ENCODE data around the gene ANO7.

ANO7 gene

GRCh38 chr2:241159116-241159515, 29.4 kb upstream of the ANO7 start:
- Histone ChIP-seq H3K27me3 (ENCODE audit: low read depth, low read length) (no peaks in the 10 kb centered on the region), H3K36me3 (ENCODE audit: control insufficient read depth in 1 of 2, insufficient read depth in 2 of 2, low read length in 2 of 2) (peaks cover 23 to 54% of the 10 kb centered on the region in 2 donors), H3K4me1 (ENCODE audit: control insufficient read depth in 1 of 2, insufficient read depth in 2 of 2, low read length in 2 of 2) (no peaks in the 10 kb centered on the region), H3K4me3 (ENCODE audit: low read depth in 1 of 2, low read length in 2 of 2) (no peak overlapping the region), H3K27ac (ENCODE audit: low read length) (no peak overlapping the region), H3K9me3 (ENCODE audit: control insufficient read depth in 1 of 2, low read length in 2 of 2) (no peaks in the 10 kb centered on the region)

DNA sequence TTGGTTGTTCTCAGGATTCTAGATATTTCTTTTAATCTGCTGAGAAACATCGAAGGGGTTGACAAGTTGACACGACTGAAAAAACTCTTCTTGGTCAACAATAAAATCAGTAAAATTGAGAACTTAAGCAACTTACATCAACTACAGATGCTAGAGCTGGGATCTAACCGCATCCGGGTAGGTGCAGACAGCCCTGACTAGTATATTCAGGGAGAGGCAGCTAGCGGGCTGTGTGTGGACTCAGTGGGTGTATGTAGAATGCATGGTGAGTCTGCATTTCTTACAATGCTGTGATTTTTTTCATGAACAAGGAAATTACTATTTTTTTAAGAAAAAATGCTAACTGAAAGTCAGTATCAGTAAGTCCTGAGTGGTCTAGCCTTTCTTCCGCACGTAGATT, 28.2 kb upstream of the ANO7 start:
- Histone ChIP-seq H3K4me1 (ENCODE audit: control insufficient read depth in 1 of 2, insufficient read depth in 2 of 2, low read length in 2 of 2) (no peaks in the 10 kb centered on the region), H3K9me3 (ENCODE audit: control insufficient read depth in 1 of 2, low read length in 2 of 2) (no peaks in the 10 kb centered on the region), H3K27me3 (ENCODE audit: low read depth, low read length) (no peaks in the 10 kb centered on the region), H3K4me3 (ENCODE audit: low read depth in 1 of 2, low read length in 2 of 2) (no peak overlapping the region), H3K27ac (ENCODE audit: low read length) (no peak overlapping the region), H3K36me3 (ENCODE audit: control insufficient read depth in 1 of 2, insufficient read depth in 2 of 2, low read length in 2 of 2) (peaks cover 26 to 59% of the 10 kb centered on the region in 2 donors)

DNA sequence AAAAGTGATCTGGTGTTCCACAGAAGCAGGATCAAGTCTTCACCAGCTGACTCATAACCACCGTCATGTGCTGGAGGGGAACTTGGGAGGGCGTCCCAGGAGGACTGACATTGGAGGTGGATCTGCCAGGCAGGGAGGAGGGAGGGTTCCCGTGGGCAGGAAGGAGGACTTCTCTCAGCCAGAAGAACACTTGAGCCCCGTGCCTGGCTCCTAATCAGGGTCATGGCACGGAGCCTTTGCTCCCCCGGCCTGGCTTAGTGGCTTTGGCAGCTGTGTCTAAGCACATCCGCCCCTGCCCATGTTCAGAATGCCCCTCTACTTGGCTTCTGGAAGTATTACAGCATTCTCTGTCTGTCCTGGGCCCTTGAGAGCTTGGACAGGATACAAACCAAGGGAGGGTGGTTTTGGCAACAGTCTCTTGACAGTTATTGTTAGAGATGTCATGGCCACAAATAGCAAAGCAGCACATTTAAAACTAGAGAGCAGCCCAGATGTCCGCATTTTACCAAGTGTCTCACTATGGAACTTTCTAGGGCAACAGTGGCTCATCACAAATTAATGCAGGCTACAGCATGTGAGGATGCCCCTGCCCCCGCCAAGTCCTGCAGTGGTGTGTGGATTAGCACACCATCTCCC, 26.7 kb upstream of the ANO7 start:
- peaks cover 34 to 63% of the 10 kb centered on the region in 2 donors for H3K36me3 ChIP-seq (ENCODE audit: control insufficient read depth in 1 of 2, insufficient read depth in 2 of 2, low read length in 2 of 2)

DNA sequence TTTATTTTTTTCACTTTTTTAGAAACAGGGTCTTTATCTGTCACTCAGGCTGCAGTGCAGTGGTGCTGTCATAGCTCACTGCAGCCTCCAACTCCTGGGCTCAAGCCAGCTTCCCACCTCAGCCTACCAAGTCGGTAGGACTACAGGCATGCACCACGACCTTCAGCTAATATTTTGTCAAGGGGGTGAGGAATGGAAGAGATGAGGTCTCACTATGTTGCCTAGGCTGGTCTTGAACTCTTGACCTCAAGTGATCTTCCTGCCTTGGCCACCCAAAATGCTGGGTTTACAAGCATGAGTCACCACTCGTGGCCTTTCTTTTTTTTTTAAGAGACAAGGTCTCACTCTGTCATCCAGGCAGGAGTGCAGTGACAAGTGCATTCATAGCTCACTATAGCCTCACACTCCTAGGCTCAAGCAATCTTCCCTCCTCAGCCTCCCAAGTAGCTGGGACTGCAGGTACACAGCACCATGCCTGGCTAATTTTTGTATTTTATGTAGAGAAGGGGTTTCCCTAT, 24.8 kb upstream of the ANO7 start:
- H3K4me3 ChIP-seq (ENCODE audit: low read depth in 1 of 2, low read length in 2 of 2) = no peak overlapping the region
- H3K9me3 ChIP-seq (ENCODE audit: control insufficient read depth in 1 of 2, low read length in 2 of 2) = no peaks in the 10 kb centered on the region
- H3K27me3 ChIP-seq (ENCODE audit: low read depth, low read length) = no peaks in the 10 kb centered on the region
- no peak overlapping the region for H3K27ac ChIP-seq (ENCODE audit: low read length)
- no peaks in the 10 kb centered on the region for H3K4me1 ChIP-seq (ENCODE audit: control insufficient read depth in 1 of 2, insufficient read depth in 2 of 2, low read length in 2 of 2)
- peaks cover 25 to 64% of the 10 kb centered on the region in 2 donors for H3K36me3 ChIP-seq (ENCODE audit: control insufficient read depth in 1 of 2, insufficient read depth in 2 of 2, low read length in 2 of 2)

More for the DNA sequence above, 26.7 kb upstream of the ANO7 start:
- Histone ChIP-seq H3K27ac (ENCODE audit: low read length) (peak overlapping the region; percentile 27), H3K27me3 (ENCODE audit: low read depth, low read length) (no peaks in the 10 kb centered on the region), H3K4me3 (ENCODE audit: low read depth in 1 of 2, low read length in 2 of 2) (no peak overlapping the region), H3K4me1 (ENCODE audit: control insufficient read depth in 1 of 2, insufficient read depth in 2 of 2, low read length in 2 of 2) (no peaks in the 10 kb centered on the region), H3K9me3 (ENCODE audit: control insufficient read depth in 1 of 2, low read length in 2 of 2) (no peaks in the 10 kb centered on the region)

DNA sequence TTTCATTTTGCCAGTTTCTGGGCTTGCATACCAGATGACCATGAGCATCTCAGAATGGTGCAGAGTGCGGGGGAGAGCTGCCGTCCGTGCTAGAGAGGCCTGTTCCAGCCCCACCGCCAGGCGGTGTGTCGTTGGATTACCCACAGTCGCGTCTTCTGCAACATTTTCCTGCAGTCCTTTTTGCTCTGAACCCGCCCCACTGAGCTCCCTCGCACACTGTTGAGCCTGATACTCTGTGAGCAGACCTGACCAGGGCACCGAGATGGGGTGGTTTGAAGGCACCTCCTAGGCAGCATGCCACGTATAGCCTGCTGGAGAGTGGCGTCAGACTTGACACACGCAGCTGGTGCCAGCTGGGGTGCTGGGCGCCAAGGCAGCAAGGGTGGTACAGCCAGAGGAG, 20.1 kb upstream of the ANO7 start:
- H3K27me3 ChIP-seq (ENCODE audit: low read depth, low read length) = no peaks in the 10 kb centered on the region
- H3K36me3 ChIP-seq (ENCODE audit: control insufficient read depth in 1 of 2, insufficient read depth in 2 of 2, low read length in 2 of 2) = peaks cover 37 to 77% of the 10 kb centered on the region in 2 donors
- H3K4me1 ChIP-seq (ENCODE audit: control insufficient read depth in 1 of 2, insufficient read depth in 2 of 2, low read length in 2 of 2) = no peaks in the 10 kb centered on the region
- H3K27ac ChIP-seq (ENCODE audit: low read length) = no peak overlapping the region
- peaks cover 8 to 11% of the 10 kb centered on the region in 2 donors for H3K9me3 ChIP-seq (ENCODE audit: control insufficient read depth in 1 of 2, low read length in 2 of 2)
- no peak overlapping the region for H3K4me3 ChIP-seq (ENCODE audit: low read depth in 1 of 2, low read length in 2 of 2)

DNA sequence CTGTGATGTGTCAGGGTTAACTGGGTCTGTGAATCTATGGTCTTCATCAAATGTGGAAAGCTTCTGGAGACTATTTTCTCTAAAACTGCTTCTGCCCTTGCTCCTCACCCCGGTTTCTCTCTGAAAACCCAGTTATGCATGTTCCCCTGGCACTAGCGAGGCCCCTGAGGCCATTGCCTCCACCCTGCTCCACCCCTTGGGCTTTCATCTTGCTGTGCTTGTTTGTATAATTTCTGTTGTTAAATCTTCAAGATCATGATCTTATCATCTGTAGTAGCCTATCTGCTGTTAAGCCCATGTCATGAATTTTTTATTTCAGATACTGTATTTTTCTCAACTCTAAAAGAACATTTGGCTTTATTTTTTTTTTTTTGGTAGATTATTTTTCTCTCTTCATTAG, 14.9 kb upstream of the ANO7 start:
- Histone ChIP-seq H3K27ac (ENCODE audit: low read length) (no peak overlapping the region), H3K9me3 (ENCODE audit: control insufficient read depth in 1 of 2, low read length in 2 of 2) (peaks cover 8 to 11% of the 10 kb centered on the region in 2 donors), H3K4me1 (ENCODE audit: control insufficient read depth in 1 of 2, insufficient read depth in 2 of 2, low read length in 2 of 2) (no peaks in the 10 kb centered on the region), H3K4me3 (ENCODE audit: low read depth in 1 of 2, low read length in 2 of 2) (no peak overlapping the region), H3K36me3 (ENCODE audit: control insufficient read depth in 1 of 2, insufficient read depth in 2 of 2, low read length in 2 of 2) (peaks cover 25 to 65% of the 10 kb centered on the region in 2 donors), H3K27me3 (ENCODE audit: low read depth, low read length) (no peaks in the 10 kb centered on the region)

- Histone ChIP-seq H3K9me3 (ENCODE audit: control insufficient read depth in 1 of 2, low read length in 2 of 2) (no peaks in the 10 kb centered on the region), H3K4me1 (ENCODE audit: control insufficient read depth in 1 of 2, insufficient read depth in 2 of 2, low read length in 2 of 2) (peaks cover 0 to 4% of the 10 kb centered on the region in 2 donors), H3K27me3 (ENCODE audit: low read depth, low read length) (no peaks in the 10 kb centered on the region), H3K27ac (ENCODE audit: low read length) (no peak overlapping the region), H3K4me3 (ENCODE audit: low read depth in 1 of 2, low read length in 2 of 2) (no peak overlapping the region), H3K36me3 (ENCODE audit: control insufficient read depth in 1 of 2, insufficient read depth in 2 of 2, low read length in 2 of 2) (peaks cover under 1 to 51% of the 10 kb centered on the region in 2 donors)
Measured at GRCh38 chr2:241177526-241178334, 10.7 kb upstream of the ANO7 start.

DNA sequence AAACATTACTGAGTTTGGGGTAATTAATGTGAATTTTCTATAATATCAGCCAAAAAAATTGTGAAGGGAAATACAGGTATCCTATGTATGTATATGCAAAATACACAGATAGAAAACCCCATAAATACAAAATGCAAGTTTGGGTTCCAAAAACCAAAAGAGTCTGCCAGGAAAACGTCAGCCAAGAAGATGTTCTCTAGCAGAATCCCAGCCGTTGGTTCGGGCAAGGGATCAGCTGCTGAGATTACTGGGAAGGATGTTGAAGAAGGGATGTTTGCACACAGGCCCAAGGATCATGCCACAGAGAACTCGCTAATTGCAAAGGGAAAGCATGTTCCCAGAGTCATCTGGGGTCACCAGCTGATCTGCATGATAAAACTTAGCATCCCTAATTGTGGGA, 9.5 kb upstream of the ANO7 start:
- no peak overlapping the region for H3K4me3 ChIP-seq (ENCODE audit: low read depth in 1 of 2, low read length in 2 of 2)
- no peaks in the 10 kb centered on the region for H3K9me3 ChIP-seq (ENCODE audit: control insufficient read depth in 1 of 2, low read length in 2 of 2)
- peaks cover 11 to 56% of the 10 kb centered on the region in 2 donors for H3K36me3 ChIP-seq (ENCODE audit: control insufficient read depth in 1 of 2, insufficient read depth in 2 of 2, low read length in 2 of 2)
- H3K4me1 ChIP-seq (ENCODE audit: control insufficient read depth in 1 of 2, insufficient read depth in 2 of 2, low read length in 2 of 2) = peaks cover 0 to 4% of the 10 kb centered on the region in 2 donors
- no peak overlapping the region for H3K27ac ChIP-seq (ENCODE audit: low read length)
- H3K27me3 ChIP-seq (ENCODE audit: low read depth, low read length) = no peaks in the 10 kb centered on the region

GRCh38 chr2:241179899-241180298, 8.6 kb upstream of the ANO7 start:
- H3K27ac ChIP-seq (ENCODE audit: low read length) = no peak overlapping the region
- peaks cover 11 to 49% of the 10 kb centered on the region in 2 donors for H3K36me3 ChIP-seq (ENCODE audit: control insufficient read depth in 1 of 2, insufficient read depth in 2 of 2, low read length in 2 of 2)

DNA sequence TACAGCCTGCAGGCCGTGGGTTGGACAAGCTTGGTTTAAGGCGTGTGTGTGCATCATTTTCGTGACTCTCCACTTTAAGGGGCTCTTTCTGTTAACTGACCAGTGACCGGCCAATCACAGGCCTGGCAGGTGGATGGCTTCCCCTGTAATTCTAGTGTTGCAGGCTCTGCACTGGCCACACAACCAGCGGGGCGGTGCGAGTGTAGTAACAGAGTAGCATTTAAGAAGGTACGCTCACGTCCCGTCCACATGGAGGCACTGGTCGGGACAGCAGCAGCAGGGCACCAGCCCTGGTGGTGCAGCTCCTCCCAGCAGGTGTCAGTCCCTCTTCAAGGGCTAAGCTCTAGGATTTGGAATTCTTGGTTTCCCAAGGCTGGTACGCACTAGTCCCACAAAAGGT, 8.0 kb upstream of the ANO7 start:
- Histone ChIP-seq H3K9me3 (ENCODE audit: control insufficient read depth in 1 of 2, low read length in 2 of 2) (no peaks in the 10 kb centered on the region), H3K27ac (ENCODE audit: low read length) (no peak overlapping the region), H3K36me3 (ENCODE audit: control insufficient read depth in 1 of 2, insufficient read depth in 2 of 2, low read length in 2 of 2) (peaks cover 11 to 43% of the 10 kb centered on the region in 2 donors), H3K4me3 (ENCODE audit: low read depth in 1 of 2, low read length in 2 of 2) (no peak overlapping the region), H3K27me3 (ENCODE audit: low read depth, low read length) (no peaks in the 10 kb centered on the region), H3K4me1 (ENCODE audit: control insufficient read depth in 1 of 2, insufficient read depth in 2 of 2, low read length in 2 of 2) (peaks cover 0 to 4% of the 10 kb centered on the region in 2 donors)

More at GRCh38 chr2:241179899-241180298, 8.6 kb upstream of the ANO7 start:
- no peak overlapping the region for H3K4me3 ChIP-seq (ENCODE audit: low read depth in 1 of 2, low read length in 2 of 2)
- no peaks in the 10 kb centered on the region for H3K27me3 ChIP-seq (ENCODE audit: low read depth, low read length)
- H3K4me1 ChIP-seq (ENCODE audit: control insufficient read depth in 1 of 2, insufficient read depth in 2 of 2, low read length in 2 of 2) = peaks cover 0 to 4% of the 10 kb centered on the region in 2 donors
- H3K9me3 ChIP-seq (ENCODE audit: control insufficient read depth in 1 of 2, low read length in 2 of 2) = no peaks in the 10 kb centered on the region

GRCh38 chr2:241182126-241182525, 6.4 kb upstream of the ANO7 start:
- H3K4me1 ChIP-seq (ENCODE audit: control insufficient read depth in 1 of 2, insufficient read depth in 2 of 2, low read length in 2 of 2) = peaks cover 0 to 4% of the 10 kb centered on the region in 2 donors
- peaks cover 11 to 39% of the 10 kb centered on the region in 2 donors for H3K36me3 ChIP-seq (ENCODE audit: control insufficient read depth in 1 of 2, insufficient read depth in 2 of 2, low read length in 2 of 2)
- no peak overlapping the region for H3K27ac ChIP-seq (ENCODE audit: low read length)
- no peak overlapping the region for H3K4me3 ChIP-seq (ENCODE audit: low read depth in 1 of 2, low read length in 2 of 2)
- no peaks in the 10 kb centered on the region for H3K9me3 ChIP-seq (ENCODE audit: control insufficient read depth in 1 of 2, low read length in 2 of 2)
- no peaks in the 10 kb centered on the region for H3K27me3 ChIP-seq (ENCODE audit: low read depth, low read length)

Data from muscle layer of duodenum (tissue), 2 donors.